Endodermal cell (in vitro differentiated cells): ENCODE measurements around the gene HOXA4. TPM values are rescaled to one million over a fixed set of nuclear protein-coding genes. Genes with fewer than 3 reads are reported as not detected.

Experiments used
- DNase-seq: peaks from one replicate; pipeline ENCODE4 v3.0.0-alpha.2; 2017
- H3K27ac ChIP-seq: 2 replicates; pipeline ENCODE4 v1.5.1; 2013; ENCODE audit warnings: mild to moderate bottlenecking, low read depth, low read length, moderate library complexity
- H3K27me3 ChIP-seq: 2 replicates; pipeline ENCODE4 v1.6.1; 2013; ENCODE audit warnings: mild to moderate bottlenecking, low read length, moderate library complexity; ENCODE audit not compliant: insufficient read depth, control insufficient read depth, poor library complexity, severe bottlenecking
- H3K36me3 ChIP-seq: 2 replicates; pipeline ENCODE4 v1.7.0; 2013; ENCODE audit warnings: mild to moderate bottlenecking, low read length, moderate library complexity; ENCODE audit not compliant: control insufficient read depth, insufficient read depth
- H3K4me1 ChIP-seq: one replicate; pipeline ENCODE4 v1.7.0; 2013; ENCODE audit warnings: low read length; ENCODE audit not compliant: control insufficient read depth, insufficient read depth
- H3K4me3 ChIP-seq: 2 replicates; pipeline ENCODE4 v1.5.1; 2013; ENCODE audit warnings: mild to moderate bottlenecking, low read length, moderate library complexity
- H3K9ac ChIP-seq: 2 replicates; pipeline ENCODE4 v1.6.1; 2013; ENCODE audit warnings: mild to moderate bottlenecking, low read length, moderate library complexity; ENCODE audit not compliant: poor library complexity, severe bottlenecking; ENCODE audit errors: extremely low read depth
- H3K9me3 ChIP-seq: 2 replicates; pipeline ENCODE4 v1.6.1; 2013; ENCODE audit warnings: mild to moderate bottlenecking, low read length, moderate library complexity; ENCODE audit not compliant: control insufficient read depth
- H3K27ac Mint-ChIP-seq: 2 replicates; pipeline ENCODE4 v1.8.0; 2020; ENCODE audit warnings: mixed read lengths
- H3K27me3 Mint-ChIP-seq: 2 replicates; pipeline ENCODE4 v1.8.0; 2021; ENCODE audit warnings: mild to moderate bottlenecking, mixed read lengths; ENCODE audit not compliant: insufficient read depth
- H3K36me3 Mint-ChIP-seq: 2 replicates; pipeline ENCODE4 v1.8.0; 2020; ENCODE audit warnings: low read depth, mixed read lengths
- H3K4me1 Mint-ChIP-seq: 2 replicates; pipeline ENCODE4 v1.8.0; 2020; ENCODE audit warnings: mixed read lengths
- H3K4me3 Mint-ChIP-seq: 2 replicates; pipeline ENCODE4 v1.8.0; 2020; ENCODE audit warnings: mild to moderate bottlenecking, moderate library complexity, mixed read lengths
- H3K9me3 Mint-ChIP-seq: 2 replicates; pipeline ENCODE4 v1.8.0; 2020; ENCODE audit warnings: mild to moderate bottlenecking, mixed read lengths
- CTCF ChIP-seq: fragments of 200-600 bp; sonication (generic); conservative IDR thresholded peaks from 2 replicates; pipeline ENCODE4 v1.5.0; 2021; ENCODE audit warnings: antibody characterized with exemption, mild to moderate bottlenecking
- WGBS, 2 experiments: methylation state at CpG; one replicate each; pipeline versions ENCODE4 v1.1.5 to v1.1.7; 2013; ENCODE audit warnings: missing lambda C conversion rate in 2 of 2, mixed read lengths in 1 of 2; ENCODE audit not compliant: insufficient coverage in 1 of 2, insufficient read length in 1 of 2; 5-methylcytosine and 5-hydroxymethylcytosine counted together
- total RNA-seq, 2 donors: library from RNA; stranded (reverse); fragmentation: NEBNext Ultra II Directional in 1 of 2; extraction: Animal tissue kit (Norgen Biotek cat#: 25700) in 1 of 2; gene quantifications; 2 replicates in 1 of 2; 3 replicates in 1 of 2; pipeline ENCODE4 v1.2.1, GENCODE V29; 2021

Gene HOXA4
- total RNA-seq, 2 donors from 2014 or later: not detected

- Mint-ChIP-seq H3K4me3 (no peak overlapping the region), H3K27ac (no peak overlapping the region), H3K4me1 (peaks cover 30% of the 10 kb centered on the region), H3K9me3 (no peaks in the 10 kb centered on the region), H3K27me3 (peaks cover 100% of the 10 kb centered on the region), H3K36me3 (no peaks in the 10 kb centered on the region)
- no peaks in the 10 kb centered on the region for H3K36me3 ChIP-seq
- H3K27ac ChIP-seq: no peak overlapping the region
- H3K9me3 ChIP-seq: no peaks in the 10 kb centered on the region
- no peak overlapping the region for H3K4me3 ChIP-seq
- peaks cover 100% of the 10 kb centered on the region for H3K27me3 ChIP-seq
- peak; percentile 71 for DNase-seq
- H3K9ac ChIP-seq: no peak overlapping the region
- no peak for TF ChIP-seq CTCF
- 8 to 10% methylated on average over 17 to 29 of the region's 29 CpGs for WGBS, 2 experiments
- H3K4me1 ChIP-seq: no peaks in the 10 kb centered on the region
These were observed 36.1 kb downstream of the HOXA4 start for GRCh38 chr7:27094304-27095049.

GRCh38 chr7:27093184-27093895, 37.2 kb downstream of the HOXA4 start:
- no peak overlapping the region for H3K9ac ChIP-seq
- H3K9me3 Mint-ChIP-seq: peaks cover 5% of the 10 kb centered on the region
- H3K27me3 ChIP-seq: peaks cover 100% of the 10 kb centered on the region
- no peak overlapping the region for H3K27ac Mint-ChIP-seq
- H3K4me3 ChIP-seq: no peak overlapping the region
- H3K36me3 Mint-ChIP-seq: no peaks in the 10 kb centered on the region
- peaks cover 28% of the 10 kb centered on the region for H3K4me1 Mint-ChIP-seq
- DNase-seq: no peak
- H3K4me3 Mint-ChIP-seq: no peak overlapping the region
- H3K36me3 ChIP-seq: no peaks in the 10 kb centered on the region
- 41 to 46% methylated on average over 3 to 6 of the region's 6 CpGs for WGBS, 2 experiments
- H3K9me3 ChIP-seq: no peaks in the 10 kb centered on the region
- H3K27ac ChIP-seq: no peak overlapping the region
- no peak for TF ChIP-seq CTCF
- H3K4me1 ChIP-seq: no peaks in the 10 kb centered on the region
- peaks cover 100% of the 10 kb centered on the region for H3K27me3 Mint-ChIP-seq

GRCh38 chr7:27092819-27093110, 37.8 kb downstream of the HOXA4 start:
- H3K36me3 ChIP-seq: no peaks in the 10 kb centered on the region
- Mint-ChIP-seq H3K27me3 (peaks cover 100% of the 10 kb centered on the region), H3K27ac (no peak overlapping the region), H3K9me3 (peaks cover 7% of the 10 kb centered on the region), H3K4me3 (no peak overlapping the region), H3K36me3 (no peaks in the 10 kb centered on the region), H3K4me1 (peaks cover 28% of the 10 kb centered on the region)
- H3K4me3 ChIP-seq: no peak overlapping the region
- no peaks in the 10 kb centered on the region for H3K9me3 ChIP-seq
- H3K4me1 ChIP-seq: no peaks in the 10 kb centered on the region
- WGBS, 2 experiments: 75% methylated on average over 1 of the region's 1 CpG; no CpG with 5 or more reads in 1 of the 2 experiments
- H3K27ac ChIP-seq: no peak overlapping the region
- peaks cover 100% of the 10 kb centered on the region for H3K27me3 ChIP-seq
- no peak overlapping the region for H3K9ac ChIP-seq
- no peak for DNase-seq
- no peak for TF ChIP-seq CTCF
